GM19351 (cell line): ENCODE results near the gene SRGAP2C.
"Not testable (repeated sequence)": the region's sequence is repeated elsewhere in the genome, so short reads cannot be mapped to it uniquely, and the experiment has no call there.

Experiments
- ATAC-seq: cut with Tn5 transposase; IDR thresholded peaks from one replicate; pipeline ENCODE4 v1.9.1; 2021; ENCODE audit warnings: mild to moderate bottlenecking, moderate library complexity; ENCODE audit not compliant: unreplicated experiment

Gene SRGAP2C

DNA sequence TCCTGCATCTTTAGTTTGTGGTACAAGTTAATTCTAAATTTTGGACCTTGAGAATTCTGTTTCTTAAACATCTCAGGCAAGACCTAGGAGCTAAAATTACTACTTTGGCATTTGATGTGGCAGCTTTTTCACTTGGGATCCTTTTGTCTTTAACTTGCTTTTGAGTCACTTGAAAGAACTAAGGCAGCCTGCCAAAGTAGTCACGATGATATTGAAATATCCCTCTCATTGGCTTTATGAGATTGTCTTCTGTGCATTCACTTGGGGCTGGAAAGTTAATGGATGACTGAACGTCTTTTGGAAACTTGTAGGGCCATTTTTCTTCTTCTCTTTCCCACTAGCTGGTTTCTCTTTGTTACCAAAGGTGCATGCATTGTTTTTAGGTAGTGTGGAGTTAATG, 90.7 kb downstream of the SRGAP2C start:
- not testable (repeated sequence) for ATAC-seq

DNA sequence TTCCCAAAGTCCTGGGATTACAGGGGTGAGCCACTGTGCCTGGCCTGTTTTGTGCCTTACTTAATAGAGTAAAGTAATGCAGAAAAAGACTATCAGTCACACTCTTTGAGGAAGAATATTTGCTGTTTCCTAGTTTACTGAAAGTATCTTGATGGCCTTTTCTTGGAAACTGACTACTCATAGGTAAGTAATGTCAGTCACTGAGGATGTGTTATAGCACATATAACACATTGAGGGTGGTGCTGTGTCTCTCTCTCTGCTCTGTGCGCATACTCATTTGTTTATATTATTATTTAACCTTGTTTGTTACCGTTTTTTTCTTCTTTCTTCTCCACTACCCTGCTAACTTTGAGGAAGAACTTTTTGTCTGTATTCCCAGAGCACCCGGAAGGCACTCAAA, 93.4 kb downstream of the SRGAP2C start:
- not testable (repeated sequence) for ATAC-seq

GRCh38 chr1:121278777-121279547, 94.2 kb downstream of the SRGAP2C start:
- not testable (repeated sequence) for ATAC-seq

DNA sequence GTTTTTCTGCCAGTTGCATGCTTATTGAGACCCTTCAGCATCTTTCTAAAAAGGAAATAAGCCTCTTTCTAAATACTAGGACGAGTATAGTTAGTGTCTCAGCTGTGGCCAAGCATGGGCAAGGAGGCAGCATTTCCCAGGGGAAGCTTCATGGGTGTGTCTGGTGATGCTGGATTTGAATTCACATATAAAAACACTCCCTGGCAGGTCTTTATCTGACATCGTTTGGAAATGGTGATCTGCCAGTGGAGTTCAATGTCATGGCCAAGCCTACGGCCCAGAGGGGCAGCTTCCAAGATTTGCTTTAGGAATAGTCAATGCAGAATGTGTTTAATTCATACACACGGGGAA, 94.7 kb downstream of the SRGAP2C start:
- ATAC-seq: not testable (repeated sequence)

DNA sequence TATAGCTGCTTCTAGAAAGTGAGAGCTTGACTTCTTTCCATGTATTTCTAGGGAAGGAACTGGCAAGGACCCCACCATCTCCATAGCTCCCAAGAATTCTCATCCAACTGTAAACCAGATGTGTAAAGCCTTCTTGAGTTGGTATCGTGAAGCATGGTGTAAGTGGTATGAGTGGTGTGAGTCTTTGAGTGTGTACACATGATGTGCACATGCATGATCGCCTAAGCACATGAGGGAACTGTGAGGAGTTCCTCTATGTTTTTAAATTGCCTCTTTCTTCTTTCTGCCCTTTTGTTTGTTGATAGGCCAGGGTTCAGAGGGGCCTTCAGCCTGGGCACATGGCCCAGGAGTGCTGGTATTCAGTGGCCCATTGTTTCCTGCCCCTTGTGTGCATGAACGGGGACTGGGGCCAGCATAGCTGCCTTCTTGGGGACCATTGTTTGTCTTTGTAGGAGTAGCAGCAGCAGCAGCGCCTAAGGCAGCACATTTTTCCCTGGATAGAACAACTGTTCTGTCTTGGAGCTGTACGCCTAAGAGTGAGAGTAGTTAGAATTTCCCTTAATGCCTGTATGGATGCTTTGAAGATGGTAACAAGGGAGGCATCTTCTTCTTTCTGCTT, 96.0 kb downstream of the SRGAP2C start:
- not testable (repeated sequence) for ATAC-seq

DNA sequence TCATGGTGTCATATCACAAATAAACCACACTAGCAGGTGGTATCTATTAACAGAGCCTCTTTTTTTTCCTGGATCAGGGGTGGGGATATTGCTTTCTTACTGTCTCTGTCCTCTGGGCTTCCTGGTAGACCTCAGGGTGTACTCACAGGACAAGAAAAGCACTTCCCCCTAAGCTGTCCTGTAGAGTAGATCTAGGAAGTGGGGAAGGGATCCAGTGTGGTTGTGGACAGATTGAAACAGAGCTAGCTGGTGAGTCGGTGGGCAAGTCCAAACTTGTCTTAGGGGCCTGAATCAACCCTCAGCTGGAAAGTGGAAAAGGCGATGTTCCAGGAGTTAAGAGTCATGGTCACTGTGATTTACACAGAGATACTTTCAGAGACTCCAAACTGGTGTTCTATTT, 96.7 kb downstream of the SRGAP2C start:
- ATAC-seq: not testable (repeated sequence)

GRCh38 chr1:121283587-121284180, 98.9 kb downstream of the SRGAP2C start:
- not testable (repeated sequence) for ATAC-seq

DNA sequence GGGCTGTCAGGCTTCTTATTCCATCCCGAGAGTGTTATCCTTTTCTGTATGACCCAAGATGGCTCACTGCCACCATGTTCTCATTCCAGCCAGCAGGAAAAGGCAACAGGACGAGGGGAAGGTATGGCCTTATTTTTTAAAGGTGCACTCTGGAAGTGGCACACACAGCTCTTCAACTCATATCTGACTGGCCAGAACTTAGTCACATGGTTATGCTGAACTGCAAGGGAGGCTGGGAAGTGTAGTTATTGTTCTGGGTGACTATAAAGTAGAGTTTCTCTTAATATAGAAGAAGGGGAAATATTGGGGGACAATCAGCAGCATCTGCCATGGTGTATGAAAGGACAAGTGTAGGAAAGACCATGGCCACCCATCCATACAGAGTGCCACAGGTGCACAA, 107.8 kb downstream of the SRGAP2C start:
- not testable (repeated sequence) for ATAC-seq

- not testable (repeated sequence) for ATAC-seq
Observed at GRCh38 chr1:121293263-121294204, 108.8 kb downstream of the SRGAP2C start.

DNA sequence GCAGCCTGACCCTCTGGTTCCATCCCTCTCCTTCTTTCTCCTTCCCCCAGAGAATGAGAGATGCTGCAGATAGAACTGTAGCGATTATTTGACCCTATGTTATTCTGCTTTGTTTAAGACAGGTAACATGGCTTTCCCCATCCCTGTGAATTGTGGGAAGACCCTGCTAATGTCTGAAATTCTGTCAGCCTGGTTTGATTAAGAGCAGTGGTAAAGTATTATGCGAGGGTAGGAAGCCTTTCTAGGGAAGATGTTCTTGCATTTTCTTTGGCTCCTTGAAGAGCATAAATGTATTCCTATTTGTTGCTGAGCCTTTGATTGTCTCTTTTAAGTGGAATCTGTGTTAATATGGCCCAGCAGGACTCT, 109.4 kb downstream of the SRGAP2C start:
- not testable (repeated sequence) for ATAC-seq

- ATAC-seq: not testable (repeated sequence)
Observed at GRCh38 chr1:121296563-121296962, 111.8 kb downstream of the SRGAP2C start.

DNA sequence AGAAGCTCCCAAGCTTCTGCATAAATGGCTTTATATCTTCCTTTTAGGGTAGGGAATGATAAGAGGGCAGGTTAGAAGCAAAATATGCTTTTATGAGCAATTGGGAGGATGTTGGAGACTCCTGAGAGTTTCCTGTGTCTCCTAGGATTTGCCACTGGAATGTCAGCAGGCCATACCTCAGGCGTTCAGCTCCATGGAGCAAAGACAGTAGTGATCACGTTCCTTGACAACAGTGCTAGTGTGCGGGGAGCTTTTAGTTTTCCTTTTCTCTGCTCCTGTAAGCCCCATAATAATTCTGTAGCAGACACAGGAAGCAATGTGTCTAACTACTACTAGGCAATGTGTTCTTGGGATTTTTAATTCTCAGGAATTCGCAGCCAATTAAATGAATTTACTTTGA, 113.8 kb downstream of the SRGAP2C start:
- ATAC-seq: not testable (repeated sequence)

- ATAC-seq: not testable (repeated sequence)
Observed at GRCh38 chr1:121299514-121300149, 114.9 kb downstream of the SRGAP2C start.

DNA sequence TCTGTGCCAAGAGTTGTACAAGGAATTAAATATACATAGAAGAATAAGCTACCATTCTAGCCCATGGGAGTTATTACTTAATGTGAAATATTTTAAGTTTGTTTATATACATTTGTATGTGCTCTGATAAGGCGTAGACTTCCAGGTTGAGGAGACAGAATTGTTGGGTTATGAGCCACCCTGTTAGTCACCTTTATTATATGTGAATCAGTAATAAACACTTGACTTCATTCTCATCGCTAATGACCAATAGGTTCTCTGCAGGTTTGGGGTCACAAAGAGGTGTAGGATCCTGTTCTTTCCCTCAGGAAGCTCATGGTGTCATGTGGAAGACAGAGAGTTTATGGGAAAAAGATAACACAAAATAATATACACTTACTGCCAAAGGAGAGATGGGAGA, 117.1 kb downstream of the SRGAP2C start:
- not testable (repeated sequence) for ATAC-seq

GRCh38 chr1:121307759-121308158, 123.0 kb downstream of the SRGAP2C start:
- ATAC-seq: not testable (repeated sequence)

DNA sequence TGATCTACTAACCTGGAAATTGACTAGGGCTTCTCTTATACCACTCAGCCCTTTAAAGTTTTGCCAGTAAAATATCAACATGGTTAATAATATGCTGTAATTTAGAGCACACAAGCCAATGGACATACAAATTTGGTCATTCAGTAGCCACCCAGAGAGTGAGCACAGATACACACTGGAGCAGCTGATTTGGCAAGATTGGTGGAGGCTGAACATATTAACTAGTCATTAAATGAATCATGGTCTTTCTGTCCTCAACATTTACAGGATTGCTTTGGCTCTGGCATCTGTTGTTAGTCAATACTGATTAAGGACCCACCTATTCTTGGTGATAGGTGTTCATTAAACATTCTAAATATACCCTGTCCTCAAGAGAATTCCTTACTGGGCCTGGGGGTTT, 130.7 kb downstream of the SRGAP2C start:
- not testable (repeated sequence) for ATAC-seq

DNA sequence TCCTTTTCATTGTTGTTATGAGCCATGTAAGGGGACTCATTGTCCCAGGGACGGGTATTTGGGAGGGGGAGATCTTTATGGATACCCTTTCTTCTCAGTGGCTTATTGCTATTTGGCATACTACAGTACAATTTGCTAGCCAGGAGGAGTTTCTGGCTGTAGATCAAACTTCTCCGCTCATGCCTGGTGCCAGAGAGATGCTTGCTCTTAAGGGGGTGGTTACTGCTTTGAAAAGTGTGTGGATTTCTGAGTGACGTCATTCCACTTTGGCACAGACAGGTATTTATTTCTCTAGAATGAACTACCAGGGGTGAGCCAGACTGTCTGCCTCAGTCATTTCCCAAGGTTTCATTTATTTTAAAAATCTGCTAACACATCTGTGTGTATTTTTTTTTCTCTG, 131.3 kb downstream of the SRGAP2C start:
- not testable (repeated sequence) for ATAC-seq

DNA sequence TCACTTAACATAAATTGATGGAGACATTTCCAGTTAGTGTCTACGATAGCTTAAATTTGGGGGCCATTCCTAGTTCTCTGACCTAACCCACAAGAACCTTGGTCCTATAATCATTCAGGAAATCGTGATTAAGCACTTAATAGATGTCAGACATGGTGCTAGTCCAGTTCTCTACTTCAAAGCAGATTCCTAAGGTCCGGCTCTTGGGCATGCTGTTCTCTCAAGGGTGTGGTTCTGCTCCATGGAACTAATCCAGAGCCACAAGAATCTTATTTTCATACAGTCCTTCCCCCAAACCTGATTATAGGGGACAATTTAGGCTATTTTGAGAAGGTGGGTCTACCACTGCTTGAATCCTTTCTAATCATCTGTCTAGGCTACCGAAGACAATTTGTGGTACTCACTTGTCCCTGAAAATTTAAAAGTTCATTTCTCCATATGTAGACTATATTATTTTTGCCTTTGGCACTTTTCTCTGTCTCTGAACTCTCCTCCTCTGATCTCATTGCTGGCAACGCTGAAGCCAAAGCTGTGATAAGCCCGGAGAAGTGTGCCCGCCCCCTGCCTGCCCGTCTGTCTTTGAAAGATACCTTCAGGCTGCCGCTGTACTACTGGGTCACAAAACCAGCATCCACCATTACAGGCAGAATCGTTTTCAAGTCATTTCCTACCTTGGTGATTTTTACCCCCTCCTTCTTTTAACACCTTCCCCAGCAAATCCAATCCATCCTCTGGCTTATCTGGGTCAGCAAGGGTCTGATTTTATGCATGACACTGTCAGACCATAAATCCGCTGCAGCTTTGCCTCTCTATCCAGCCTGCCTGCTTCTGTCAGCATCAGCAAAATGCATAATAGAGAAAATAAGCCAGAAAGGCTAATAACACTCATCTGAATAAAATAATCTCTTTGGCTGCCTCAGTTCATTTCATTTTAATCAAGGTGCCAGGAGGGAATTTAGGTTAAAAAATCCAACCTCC, 133.0 kb downstream of the SRGAP2C start:
- ATAC-seq: not testable (repeated sequence)

GRCh38 chr1:121318687-121319086, 133.9 kb downstream of the SRGAP2C start:
- not testable (repeated sequence) for ATAC-seq
